Brain microvascular endothelial cell (primary cell): Measurements from ENCODE around the gene PLD4.

Source experiments
- DNase-seq: peaks from one replicate; pipeline ENCODE4 v3.0.0-alpha.2; 2020
- H3K27ac ChIP-seq: fragments of 250-450 bp; sonication (Bioruptor Pico); 2 replicates; pipeline ENCODE4 v1.5.1; 2020; ENCODE audit warnings: mild to moderate bottlenecking, moderate library complexity
- H3K27me3 ChIP-seq: fragments of 250-450 bp; sonication (Bioruptor Pico); replicated peaks from 2 replicates; pipeline ENCODE4 v1.5.1; 2020; ENCODE audit warnings: mild to moderate bottlenecking
- H3K36me3 ChIP-seq: fragments of 250-450 bp; sonication (Bioruptor Pico); replicated peaks from 2 replicates; pipeline ENCODE4 v1.5.1; 2020; ENCODE audit warnings: mild to moderate bottlenecking
- H3K4me3 ChIP-seq: 2 replicates; pipeline ENCODE4 v1.5.1; 2011; ENCODE audit warnings: low read depth, mild to moderate bottlenecking, control low read depth, low read length, moderate library complexity
- CTCF ChIP-seq: IDR thresholded peaks from 2 replicates; pipeline ENCODE4 v1.5.1; 2011; ENCODE audit warnings: low read depth, mild to moderate bottlenecking, moderate library complexity, low read length, control low read depth, inconsistent platforms; ENCODE audit errors: missing control alignments
- in situ Hi-C: cut with HindIII; loops from 2 replicates; pipeline ENCODE4 v1.10.0; 2017; ENCODE audit warnings: low sequenced_read_pairs, low pct_ligation_motif_present

PLD4 gene

GRCh38 chr14:104924421-104925213 lies at the start of gene PLD4:
Gene PLD4 (plus strand): TSS chr14:104924879. CDS start chr14:104927141, 2,262 bp downstream.
- Histone ChIP-seq H3K36me3 (no peaks in the 10 kb centered on the region), H3K27me3 (no peaks in the 10 kb centered on the region), H3K4me3 (no peak within 1 kb of the TSS), H3K27ac (no peak within 1 kb of the TSS)
- TF ChIP-seq CTCF = no peak
- DNase-seq = no peak
- in situ Hi-C loops = no loop called here

GRCh38 chr14:104875412-104875751 lies 49.3 kb upstream of the PLD4 start:
- in situ Hi-C loops = no loop called here
- Histone ChIP-seq H3K36me3 (peaks cover 7% of the 10 kb centered on the region), H3K27ac (no peak overlapping the region), H3K4me3 (no peak overlapping the region), H3K27me3 (no peaks in the 10 kb centered on the region)
- no peak for TF ChIP-seq CTCF
- DNase-seq = no peak

GRCh38 chr14:104875811-104876210 lies 48.9 kb upstream of the PLD4 start:
- Histone ChIP-seq H3K27ac (no peak overlapping the region), H3K36me3 (peaks cover 11% of the 10 kb centered on the region), H3K27me3 (no peaks in the 10 kb centered on the region), H3K4me3 (no peak overlapping the region)
- no peak for TF ChIP-seq CTCF
- DNase-seq = no peak
- in situ Hi-C loops = no loop called here

GRCh38 chr14:104876251-104876699 lies 48.4 kb upstream of the PLD4 start:
- Histone ChIP-seq H3K36me3 (peaks cover 11% of the 10 kb centered on the region), H3K27me3 (no peaks in the 10 kb centered on the region), H3K4me3 (no peak overlapping the region), H3K27ac (no peak overlapping the region)
- peak; percentile 12 for DNase-seq
- TF ChIP-seq CTCF = no peak
- in situ Hi-C loops = no loop called here

- Histone ChIP-seq H3K4me3 (no peak overlapping the region), H3K27ac (no peak overlapping the region), H3K27me3 (no peaks in the 10 kb centered on the region), H3K36me3 (peaks cover 11% of the 10 kb centered on the region)
- in situ Hi-C loops = no loop called here
- DNase-seq = no peak
- no peak for TF ChIP-seq CTCF
These were observed 47.4 kb upstream of the PLD4 start for GRCh38 chr14:104877066-104877805.
